HG03439 (cell line): ENCODE results near the gene MCF2L2.

Source experiments
- ATAC-seq: cut with Tn5 transposase; IDR thresholded peaks from one replicate; pipeline ENCODE4 v1.9.1; 2021; ENCODE audit warnings: mild to moderate bottlenecking, moderate library complexity; ENCODE audit not compliant: unreplicated experiment

The MCF2L2 gene

DNA sequence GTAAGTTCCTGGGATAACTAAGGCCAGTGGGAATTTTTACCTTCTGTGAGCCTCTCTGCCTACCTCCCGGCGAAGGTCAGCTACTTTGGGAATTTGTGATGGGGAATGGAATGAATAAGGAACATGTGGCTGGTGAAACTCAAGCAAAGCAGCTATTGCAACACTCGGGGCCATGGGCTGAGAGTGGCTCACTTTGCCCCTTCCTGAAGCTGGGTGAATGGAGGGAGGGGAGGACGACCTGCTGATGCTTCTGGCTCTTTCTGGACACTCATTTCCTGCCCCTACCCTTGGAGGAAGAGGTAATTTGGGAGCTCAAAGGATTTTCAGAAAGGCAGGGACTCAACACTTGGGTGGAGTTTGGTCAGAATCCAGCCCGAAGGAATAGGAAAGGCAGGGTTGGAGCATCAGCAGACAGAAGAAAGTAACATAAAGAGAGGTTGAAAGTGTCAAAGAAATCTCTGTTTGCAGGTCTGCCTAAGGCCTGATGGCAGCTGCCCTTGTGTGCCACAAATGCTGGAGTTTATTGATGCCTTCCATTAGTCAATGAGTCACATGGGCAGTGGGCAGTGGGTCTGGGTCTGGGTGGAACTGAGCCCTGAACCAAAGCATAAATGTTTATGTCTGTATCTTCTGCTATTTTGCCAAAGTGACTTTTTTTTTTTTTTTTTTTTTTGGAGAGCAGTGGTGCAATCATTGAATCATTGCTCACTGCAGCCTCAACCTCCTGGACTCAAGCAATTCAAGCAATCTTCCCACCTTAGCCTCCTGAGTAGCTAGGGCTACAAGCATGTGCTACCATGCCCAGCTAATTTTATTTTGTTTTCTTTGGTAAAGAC lies 278.3 kb downstream of the MCF2L2 start:
- ATAC-seq: no peak

DNA sequence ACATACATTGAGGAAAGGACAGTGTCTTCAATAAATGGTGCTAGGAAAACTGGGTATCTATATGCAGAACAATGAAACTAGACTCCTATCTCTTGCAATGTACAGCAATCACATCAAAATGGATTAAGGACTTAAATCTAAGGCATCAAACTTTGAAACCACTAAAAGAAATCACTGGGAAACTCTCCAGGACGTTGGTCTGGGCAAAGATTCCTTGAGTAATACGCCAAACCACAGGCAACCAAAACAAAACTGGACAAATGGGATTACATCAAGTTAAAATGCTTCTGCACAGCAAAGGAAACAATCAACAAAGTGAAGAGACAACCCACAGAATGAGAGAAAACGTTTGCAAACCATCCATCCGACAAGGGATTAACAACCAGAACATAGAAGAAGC lies 280.4 kb downstream of the MCF2L2 start:
- no peak for ATAC-seq

DNA sequence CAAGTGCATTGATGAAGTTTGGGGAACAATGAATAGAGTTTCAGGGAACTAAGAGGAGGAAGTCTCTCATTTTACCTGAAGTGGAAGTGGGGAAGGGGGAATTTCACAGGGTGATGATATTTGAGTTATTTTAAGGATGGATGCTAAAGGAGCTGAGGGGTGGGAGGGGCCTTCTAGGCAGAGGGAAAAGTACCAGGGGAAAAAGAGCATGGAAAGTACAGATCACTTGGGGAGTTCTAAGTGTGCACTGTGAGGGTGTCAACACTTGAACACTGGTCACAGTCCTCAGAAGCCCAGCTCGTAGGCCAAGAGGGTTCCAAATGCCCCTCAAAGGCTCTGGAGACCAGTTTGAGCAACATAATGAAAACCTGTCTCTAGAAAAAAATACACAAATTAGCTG lies 284.1 kb downstream of the MCF2L2 start:
- no peak for ATAC-seq

DNA sequence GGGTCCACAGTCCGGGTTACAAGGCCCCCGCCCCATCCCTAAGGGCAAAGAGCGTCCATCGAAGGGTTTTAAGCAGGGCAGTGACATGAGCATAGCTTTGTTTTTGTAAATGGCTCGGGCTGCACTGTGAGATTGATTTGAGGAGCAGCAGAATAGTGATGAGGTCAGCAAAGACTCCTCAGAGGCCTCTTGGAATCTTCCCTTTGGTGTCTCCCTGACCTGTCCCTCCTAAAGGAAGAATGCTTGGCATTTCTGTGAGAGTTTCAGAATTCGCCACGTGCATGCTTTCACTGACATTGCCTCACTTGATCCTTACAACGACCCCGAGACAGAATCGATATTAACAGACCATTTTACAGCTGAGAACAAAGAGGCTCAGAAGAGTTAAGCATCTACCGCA lies 286.2 kb downstream of the MCF2L2 start:
- no peak for ATAC-seq

DNA sequence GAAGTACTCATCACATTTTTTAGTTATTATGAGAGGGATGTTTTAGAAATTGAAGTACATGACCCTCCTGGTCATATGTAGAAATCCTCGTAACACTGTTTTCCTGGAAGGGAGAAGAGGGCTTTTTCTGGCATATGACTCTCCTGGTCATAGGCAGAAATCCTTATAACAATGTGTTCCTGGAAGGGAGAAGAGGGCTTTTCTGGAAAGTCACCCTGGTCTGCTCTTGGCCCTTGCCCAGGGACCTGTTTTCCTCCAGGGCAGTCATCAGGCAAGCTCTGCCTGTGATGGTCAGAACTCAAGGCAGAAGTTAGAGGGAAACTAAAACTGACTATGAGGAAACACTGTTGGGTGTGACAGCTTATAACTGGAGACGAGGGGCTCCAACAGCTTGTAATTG lies 293.6 kb downstream of the MCF2L2 start:
- ATAC-seq: no peak

DNA sequence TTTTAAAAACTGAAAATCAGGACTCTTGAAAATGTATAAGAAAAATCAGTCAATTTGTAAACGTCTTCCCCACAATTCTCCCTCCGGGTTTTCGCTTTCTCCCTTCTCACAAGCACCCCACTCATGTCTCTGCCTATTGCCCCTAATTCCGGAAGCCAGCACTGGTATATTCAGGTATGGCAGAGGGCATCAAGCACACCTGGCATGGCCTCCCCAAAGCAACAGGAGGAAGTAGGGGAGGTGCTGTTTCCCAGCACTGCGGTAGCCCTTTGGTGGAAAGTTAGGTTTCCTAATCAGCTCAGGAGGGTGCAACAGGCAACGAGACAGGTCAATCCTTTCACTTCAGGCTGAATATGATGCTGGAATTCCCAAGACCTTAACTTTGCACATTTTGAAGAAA lies 296.0 kb downstream of the MCF2L2 start:
- no peak for ATAC-seq

DNA sequence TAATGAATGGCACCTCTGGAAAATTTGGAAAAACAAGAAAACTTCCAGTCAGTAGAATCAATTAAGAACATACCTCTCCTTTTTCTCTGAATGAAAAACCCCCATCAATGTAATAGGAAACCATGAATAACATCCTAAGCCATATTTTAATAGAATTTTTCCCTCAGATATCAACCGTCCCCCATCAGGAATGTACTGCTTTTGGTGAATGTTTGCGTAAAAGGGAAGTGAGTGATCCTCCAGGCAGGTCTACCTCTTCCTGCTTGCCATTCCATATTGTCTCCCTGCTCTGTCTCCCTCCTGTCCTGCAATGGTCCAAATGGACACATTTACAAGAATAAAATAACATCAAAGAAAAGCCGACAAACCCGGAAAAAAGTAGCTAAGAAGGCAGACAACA lies 296.7 kb downstream of the MCF2L2 start:
- no peak for ATAC-seq

DNA sequence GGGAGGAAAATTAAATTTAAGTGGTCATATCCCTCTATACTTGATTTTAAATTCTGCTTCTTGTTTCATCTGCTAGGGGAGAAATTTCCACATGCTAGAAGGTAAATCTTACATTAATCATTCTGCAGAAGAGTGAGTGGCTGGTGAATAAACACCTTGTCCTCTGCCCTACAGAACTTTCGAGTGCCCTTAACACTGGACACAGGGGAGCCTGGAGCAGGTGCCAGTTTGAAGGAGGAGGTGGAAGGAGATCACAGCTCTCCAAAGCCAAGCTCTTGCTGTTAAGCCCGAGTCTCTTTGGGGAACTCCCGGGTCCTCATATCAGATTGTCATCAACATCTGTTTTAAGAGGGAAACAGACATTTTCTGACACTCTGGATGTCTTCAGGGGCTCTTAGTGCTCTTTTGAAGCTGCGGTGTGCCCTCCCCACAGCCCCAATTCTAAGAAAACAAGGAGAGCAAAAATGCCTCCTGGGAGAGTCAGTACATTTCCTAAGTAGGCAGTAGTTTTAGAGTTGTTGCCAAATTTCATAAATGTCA lies 297.2 kb downstream of the MCF2L2 start:
- ATAC-seq: no peak

DNA sequence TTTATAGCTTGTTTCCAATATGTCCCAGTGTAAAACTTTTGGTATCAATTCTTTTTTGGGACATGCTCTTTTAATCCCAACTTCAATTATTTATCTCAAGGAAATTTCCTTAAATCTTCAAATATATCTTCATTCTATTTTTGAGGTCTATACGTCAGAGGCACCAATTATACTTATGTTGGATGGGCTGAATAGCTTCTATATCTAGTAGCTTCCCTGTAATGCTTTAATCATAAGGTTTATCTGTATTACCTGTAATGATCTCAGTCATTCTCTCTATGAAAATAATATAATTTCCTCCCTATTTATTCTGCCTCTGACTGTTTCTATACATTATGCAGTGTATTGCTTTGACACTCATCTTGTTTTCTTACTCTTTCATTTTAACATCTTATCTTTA lies 299.2 kb downstream of the MCF2L2 start:
- no peak for ATAC-seq

DNA sequence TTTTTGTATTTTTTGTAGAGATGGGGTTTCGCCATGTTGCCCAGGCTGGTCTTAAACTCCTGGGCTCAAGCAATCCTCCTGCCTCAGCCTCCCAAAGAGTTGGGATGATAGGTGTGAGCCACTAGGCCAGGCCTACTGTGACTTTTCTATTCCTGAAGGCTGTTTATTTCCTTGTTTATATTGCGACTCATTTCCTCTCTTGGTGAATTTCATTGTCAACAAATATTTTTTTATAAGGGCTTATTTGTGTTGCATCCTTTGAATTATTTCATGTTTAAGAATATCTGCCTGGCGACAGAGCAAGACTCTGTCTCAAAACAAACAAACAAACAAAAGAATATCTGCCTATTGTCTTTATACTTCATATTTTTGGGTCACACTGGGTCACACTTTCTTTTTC lies 299.7 kb downstream of the MCF2L2 start:
- ATAC-seq: no peak
